ENCODE results near the gene MRPL49. TPM values are rescaled to one million over a fixed set of nuclear protein-coding genes. Genes with fewer than 3 reads are reported as not detected.

MRPL49 gene
- total and polyA plus RNA-seq, 9 of the 15 experiments (the other 6 are each of a cell fraction or from before 2014, with no cell fraction given) = 74.3 to 132 (median 91.2) TPM

- TF ChIP-seq MYNN (IDR thresholded peaks at IDR 0.05) (no peak), MYNN (CRISPR knock-in tag; IDR thresholded peaks at IDR 0.05) (no peak), KAT8 (IDR thresholded peaks at IDR 0.05; ENCODE audit: low read depth) (no peak), TAF7 (tag; IDR thresholded peaks at IDR 0.05) (0 out of 2 replicates have a peak, but pooled peaks have one; percentile 10), ARID4B (CRISPR knock-in tag; IDR thresholded peaks at IDR 0.05) (peak; percentile 97), FIP1L1 (IDR thresholded peaks at IDR 0.05; ENCODE audit: low read depth, low read length, poor library complexity, severe bottlenecking) (peak; percentile 90), EP400 (IDR thresholded peaks at IDR 0.05) (peak; percentile 100), C11orf30 (IDR thresholded peaks at IDR 0.05; ENCODE audit: low read depth) (peak; percentile 97), USF1 (CRISPR knock-in tag; IDR thresholded peaks at IDR 0.05) (peak; percentile 36; the same call in 1 of the 2 replicates), ZNF589 (CRISPR knock-in tag; IDR thresholded peaks at IDR 0.05; ENCODE audit: low read depth) (no peak), SMAD4 (CRISPR knock-in tag; conservative IDR thresholded peaks at IDR 0.05) (peak; percentile 77), OTX1 (CRISPR knock-in tag; IDR thresholded peaks at IDR 0.05) (no peak), TRIM28 (IDR thresholded peaks at IDR 0.05) (no peak), ZNF76 (CRISPR knock-in tag; IDR thresholded peaks at IDR 0.05; ENCODE audit: borderline replicate concordance) (peak; percentile 27; the same call in 1 of the 2 replicates), PHF8 (IDR thresholded peaks at IDR 0.05; ENCODE audit: borderline replicate concordance, low read length) (peak; percentile 97), HCFC1 (IDR thresholded peaks at IDR 0.05; ENCODE audit: low read depth, low read length) (peak; percentile 87)
- TF ChIP-seq, protein P1, sequence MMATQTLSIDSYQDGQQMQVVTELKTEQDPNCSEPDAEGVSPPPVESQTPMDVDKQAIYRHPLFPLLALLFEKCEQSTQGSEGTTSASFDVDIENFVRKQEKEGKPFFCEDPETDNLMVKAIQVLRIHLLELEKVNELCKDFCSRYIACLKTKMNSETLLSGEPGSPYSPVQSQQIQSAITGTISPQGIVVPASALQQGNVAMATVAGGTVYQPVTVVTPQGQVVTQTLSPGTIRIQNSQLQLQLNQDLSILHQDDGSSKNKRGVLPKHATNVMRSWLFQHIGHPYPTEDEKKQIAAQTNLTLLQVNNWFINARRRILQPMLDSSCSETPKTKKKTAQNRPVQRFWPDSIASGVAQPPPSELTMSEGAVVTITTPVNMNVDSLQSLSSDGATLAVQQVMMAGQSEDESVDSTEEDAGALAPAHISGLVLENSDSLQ (IDR thresholded peaks at IDR 0.05) = no peak
- TF ChIP-seq, protein P2, sequence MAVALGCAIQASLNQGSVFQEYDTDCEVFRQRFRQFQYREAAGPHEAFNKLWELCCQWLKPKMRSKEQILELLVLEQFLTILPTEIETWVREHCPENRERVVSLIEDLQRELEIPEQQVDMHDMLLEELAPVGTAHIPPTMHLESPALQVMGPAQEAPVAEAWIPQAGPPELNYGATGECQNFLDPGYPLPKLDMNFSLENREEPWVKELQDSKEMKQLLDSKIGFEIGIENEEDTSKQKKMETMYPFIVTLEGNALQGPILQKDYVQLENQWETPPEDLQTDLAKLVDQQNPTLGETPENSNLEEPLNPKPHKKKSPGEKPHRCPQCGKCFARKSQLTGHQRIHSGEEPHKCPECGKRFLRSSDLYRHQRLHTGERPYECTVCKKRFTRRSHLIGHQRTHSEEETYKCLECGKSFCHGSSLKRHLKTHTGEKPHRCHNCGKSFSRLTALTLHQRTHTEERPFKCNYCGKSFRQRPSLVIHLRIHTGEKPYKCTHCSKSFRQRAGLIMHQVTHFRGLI (CRISPR knock-in tag; IDR thresholded peaks at IDR 0.05) = 0 out of 2 replicates have a peak, but pooled peaks have one; percentile 21
Observed at GRCh38 chr11:65083834-65084597, 38.1 kb upstream of the MRPL49 start, which contains the start of the genes CDCA5 and ZFPL1 (continued).
